ENCODE results near the gene GP5.

DNA sequence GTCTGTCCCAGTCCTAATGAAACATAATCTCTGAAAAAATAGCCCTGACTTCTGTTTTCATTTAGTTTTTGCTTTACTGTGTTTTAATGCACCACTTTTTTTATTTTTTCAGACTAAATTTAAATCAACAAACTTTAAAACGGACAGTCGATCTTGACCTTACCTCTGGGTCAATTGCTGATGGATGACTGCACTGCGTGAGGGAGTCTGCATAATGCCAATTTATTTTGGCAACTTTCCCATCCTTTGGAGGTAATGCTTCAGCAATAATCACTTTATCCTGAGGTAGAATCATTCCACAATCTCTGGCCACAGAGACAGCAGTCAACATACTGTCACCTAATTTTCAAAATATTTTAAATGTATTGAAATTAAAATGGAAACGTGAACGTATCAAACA is 32.5 kb upstream of the GP5 start:
- TF ChIP-seq, protein P1, sequence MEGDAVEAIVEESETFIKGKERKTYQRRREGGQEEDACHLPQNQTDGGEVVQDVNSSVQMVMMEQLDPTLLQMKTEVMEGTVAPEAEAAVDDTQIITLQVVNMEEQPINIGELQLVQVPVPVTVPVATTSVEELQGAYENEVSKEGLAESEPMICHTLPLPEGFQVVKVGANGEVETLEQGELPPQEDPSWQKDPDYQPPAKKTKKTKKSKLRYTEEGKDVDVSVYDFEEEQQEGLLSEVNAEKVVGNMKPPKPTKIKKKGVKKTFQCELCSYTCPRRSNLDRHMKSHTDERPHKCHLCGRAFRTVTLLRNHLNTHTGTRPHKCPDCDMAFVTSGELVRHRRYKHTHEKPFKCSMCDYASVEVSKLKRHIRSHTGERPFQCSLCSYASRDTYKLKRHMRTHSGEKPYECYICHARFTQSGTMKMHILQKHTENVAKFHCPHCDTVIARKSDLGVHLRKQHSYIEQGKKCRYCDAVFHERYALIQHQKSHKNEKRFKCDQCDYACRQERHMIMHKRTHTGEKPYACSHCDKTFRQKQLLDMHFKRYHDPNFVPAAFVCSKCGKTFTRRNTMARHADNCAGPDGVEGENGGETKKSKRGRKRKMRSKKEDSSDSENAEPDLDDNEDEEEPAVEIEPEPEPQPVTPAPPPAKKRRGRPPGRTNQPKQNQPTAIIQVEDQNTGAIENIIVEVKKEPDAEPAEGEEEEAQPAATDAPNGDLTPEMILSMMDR (IDR thresholded peaks at IDR 0.05 in 2 of 3, conservative IDR thresholded peaks at IDR 0.05 in 1 of 3; ENCODE audit: borderline replicate concordance in 1 of 3, insufficient read depth in 1 of 3, low read depth in 2 of 3, low read length in 2 of 3): no peak
- no peak for TF ChIP-seq POLR2AphosphoS5 (IDR thresholded peaks at IDR 0.05; ENCODE audit: low read depth, low read length)
- TF ChIP-seq, protein P2, sequence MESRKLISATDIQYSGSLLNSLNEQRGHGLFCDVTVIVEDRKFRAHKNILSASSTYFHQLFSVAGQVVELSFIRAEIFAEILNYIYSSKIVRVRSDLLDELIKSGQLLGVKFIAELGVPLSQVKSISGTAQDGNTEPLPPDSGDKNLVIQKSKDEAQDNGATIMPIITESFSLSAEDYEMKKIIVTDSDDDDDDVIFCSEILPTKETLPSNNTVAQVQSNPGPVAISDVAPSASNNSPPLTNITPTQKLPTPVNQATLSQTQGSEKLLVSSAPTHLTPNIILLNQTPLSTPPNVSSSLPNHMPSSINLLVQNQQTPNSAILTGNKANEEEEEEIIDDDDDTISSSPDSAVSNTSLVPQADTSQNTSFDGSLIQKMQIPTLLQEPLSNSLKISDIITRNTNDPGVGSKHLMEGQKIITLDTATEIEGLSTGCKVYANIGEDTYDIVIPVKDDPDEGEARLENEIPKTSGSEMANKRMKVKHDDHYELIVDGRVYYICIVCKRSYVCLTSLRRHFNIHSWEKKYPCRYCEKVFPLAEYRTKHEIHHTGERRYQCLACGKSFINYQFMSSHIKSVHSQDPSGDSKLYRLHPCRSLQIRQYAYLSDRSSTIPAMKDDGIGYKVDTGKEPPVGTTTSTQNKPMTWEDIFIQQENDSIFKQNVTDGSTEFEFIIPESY (IDR thresholded peaks at IDR 0.05; ENCODE audit: extremely low read depth, insufficient replicate concordance, low read length): no peak
- TF ChIP-seq YY1 (IDR thresholded peaks at IDR 0.05; ENCODE audit: extremely low read depth, insufficient replicate concordance, low read depth, low read length): no peak
- TF ChIP-seq RAD21 (IDR thresholded peaks at IDR 0.05; ENCODE audit: low read depth): no peak
- TF ChIP-seq, protein P3, sequence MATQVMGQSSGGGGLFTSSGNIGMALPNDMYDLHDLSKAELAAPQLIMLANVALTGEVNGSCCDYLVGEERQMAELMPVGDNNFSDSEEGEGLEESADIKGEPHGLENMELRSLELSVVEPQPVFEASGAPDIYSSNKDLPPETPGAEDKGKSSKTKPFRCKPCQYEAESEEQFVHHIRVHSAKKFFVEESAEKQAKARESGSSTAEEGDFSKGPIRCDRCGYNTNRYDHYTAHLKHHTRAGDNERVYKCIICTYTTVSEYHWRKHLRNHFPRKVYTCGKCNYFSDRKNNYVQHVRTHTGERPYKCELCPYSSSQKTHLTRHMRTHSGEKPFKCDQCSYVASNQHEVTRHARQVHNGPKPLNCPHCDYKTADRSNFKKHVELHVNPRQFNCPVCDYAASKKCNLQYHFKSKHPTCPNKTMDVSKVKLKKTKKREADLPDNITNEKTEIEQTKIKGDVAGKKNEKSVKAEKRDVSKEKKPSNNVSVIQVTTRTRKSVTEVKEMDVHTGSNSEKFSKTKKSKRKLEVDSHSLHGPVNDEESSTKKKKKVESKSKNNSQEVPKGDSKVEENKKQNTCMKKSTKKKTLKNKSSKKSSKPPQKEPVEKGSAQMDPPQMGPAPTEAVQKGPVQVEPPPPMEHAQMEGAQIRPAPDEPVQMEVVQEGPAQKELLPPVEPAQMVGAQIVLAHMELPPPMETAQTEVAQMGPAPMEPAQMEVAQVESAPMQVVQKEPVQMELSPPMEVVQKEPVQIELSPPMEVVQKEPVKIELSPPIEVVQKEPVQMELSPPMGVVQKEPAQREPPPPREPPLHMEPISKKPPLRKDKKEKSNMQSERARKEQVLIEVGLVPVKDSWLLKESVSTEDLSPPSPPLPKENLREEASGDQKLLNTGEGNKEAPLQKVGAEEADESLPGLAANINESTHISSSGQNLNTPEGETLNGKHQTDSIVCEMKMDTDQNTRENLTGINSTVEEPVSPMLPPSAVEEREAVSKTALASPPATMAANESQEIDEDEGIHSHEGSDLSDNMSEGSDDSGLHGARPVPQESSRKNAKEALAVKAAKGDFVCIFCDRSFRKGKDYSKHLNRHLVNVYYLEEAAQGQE (IDR thresholded peaks at IDR 0.05; ENCODE audit: low read depth): no peak
- no peak for TF ChIP-seq FOSL1 (IDR thresholded peaks at IDR 0.05; ENCODE audit: low read depth)
- TF ChIP-seq SIN3A (IDR thresholded peaks at IDR 0.05; ENCODE audit: low read depth): no peak
- TF ChIP-seq SRF (IDR thresholded peaks at IDR 0.05; ENCODE audit: low read depth): no peak
- no peak for TF ChIP-seq ZNF274 (IDR thresholded peaks at IDR 0.05; ENCODE audit: low read depth, low read length)
- TF ChIP-seq, protein P4, sequence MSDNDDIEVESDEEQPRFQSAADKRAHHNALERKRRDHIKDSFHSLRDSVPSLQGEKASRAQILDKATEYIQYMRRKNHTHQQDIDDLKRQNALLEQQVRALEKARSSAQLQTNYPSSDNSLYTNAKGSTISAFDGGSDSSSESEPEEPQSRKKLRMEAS (IDR thresholded peaks at IDR 0.05): no peak
- no peak for TF ChIP-seq POLR2A (IDR thresholded peaks at IDR 0.05; ENCODE audit: borderline replicate concordance, extremely low read depth, insufficient read depth, insufficient read length)
- TF ChIP-seq EZH2phosphoT487 (IDR thresholded peaks at IDR 0.05; ENCODE audit: borderline replicate concordance): no peak
